Chondrocyte (in vitro differentiated cells): ENCODE data around the gene LHFPL3. TPM values are rescaled to one million over a fixed set of nuclear protein-coding genes. Genes with fewer than 3 reads are reported as not detected.

Experiments
- DNase-seq: peaks from one replicate; pipeline ENCODE4 v3.0.0; 2021; ENCODE audit warnings: mixed read lengths, low spot score
- H3K27ac Mint-ChIP-seq: one replicate; pipeline ENCODE4 v1.8.0; 2021; ENCODE audit warnings: mild to moderate bottlenecking, moderate library complexity, mixed read lengths; ENCODE audit not compliant: unreplicated experiment
- H3K27me3 Mint-ChIP-seq: 2 replicates; pipeline ENCODE4 v1.8.0; 2021; ENCODE audit warnings: low read depth, mixed read lengths
- H3K36me3 Mint-ChIP-seq: 2 replicates; pipeline ENCODE4 v1.8.0; 2021; ENCODE audit warnings: low read depth, mixed read lengths
- H3K4me1 Mint-ChIP-seq: 2 replicates; pipeline ENCODE4 v1.8.0; 2021; ENCODE audit warnings: low read depth, mild to moderate bottlenecking, mixed read lengths
- H3K4me3 Mint-ChIP-seq: one replicate; pipeline ENCODE4 v1.8.0; 2021; ENCODE audit warnings: mild to moderate bottlenecking, moderate library complexity, mixed read lengths; ENCODE audit not compliant: unreplicated experiment
- H3K9me3 Mint-ChIP-seq: 2 replicates; pipeline ENCODE4 v1.8.0; 2021; ENCODE audit warnings: low read depth, mixed read lengths
- CTCF ChIP-seq: fragments of 200-600 bp; sonication (generic); IDR thresholded peaks from 2 replicates; pipeline ENCODE4 v1.5.0; 2021; ENCODE audit warnings: antibody characterized with exemption, mild to moderate bottlenecking, moderate library complexity
- total RNA-seq: library from RNA; stranded (reverse); gene quantifications from 3 replicates; pipeline ENCODE4 v1.2.1, GENCODE V29; 2021

LHFPL3 gene
- total RNA-seq, 1 donor from 2014 or later: not detected

- DNase-seq: no peak
- no peaks in the 10 kb centered on the region for H3K4me1 Mint-ChIP-seq
- no peaks in the 10 kb centered on the region for H3K9me3 Mint-ChIP-seq
- no peak overlapping the region for H3K4me3 Mint-ChIP-seq
- H3K36me3 Mint-ChIP-seq: no peaks in the 10 kb centered on the region
- TF ChIP-seq CTCF: no peak
- peaks cover 51% of the 10 kb centered on the region for H3K27me3 Mint-ChIP-seq
- no peak overlapping the region for H3K27ac Mint-ChIP-seq
These were observed 522.9 kb downstream of the LHFPL3 start for GRCh38 chr7:104851268-104851667.

- no peaks in the 10 kb centered on the region for H3K9me3 Mint-ChIP-seq
- H3K27ac Mint-ChIP-seq: no peak overlapping the region
- peaks cover 49% of the 10 kb centered on the region for H3K27me3 Mint-ChIP-seq
- no peaks in the 10 kb centered on the region for H3K36me3 Mint-ChIP-seq
- no peaks in the 10 kb centered on the region for H3K4me1 Mint-ChIP-seq
- DNase-seq: no peak
- TF ChIP-seq CTCF: no peak
- H3K4me3 Mint-ChIP-seq: no peak overlapping the region
These were observed 524.0 kb downstream of the LHFPL3 start for GRCh38 chr7:104852386-104852785.

GRCh38 chr7:104855861-104856260, 527.5 kb downstream of the LHFPL3 start:
- Mint-ChIP-seq H3K36me3 (no peaks in the 10 kb centered on the region), H3K4me1 (no peaks in the 10 kb centered on the region), H3K27ac (no peak overlapping the region)

GRCh38 chr7:104857458-104858425, 529.3 kb downstream of the LHFPL3 start:
- H3K36me3 Mint-ChIP-seq: no peaks in the 10 kb centered on the region
- peaks cover 48% of the 10 kb centered on the region for H3K27me3 Mint-ChIP-seq
- no peaks in the 10 kb centered on the region for H3K9me3 Mint-ChIP-seq
- no peaks in the 10 kb centered on the region for H3K4me1 Mint-ChIP-seq
- no peak overlapping the region for H3K27ac Mint-ChIP-seq
- no peak for TF ChIP-seq CTCF
- DNase-seq: no peak
- no peak overlapping the region for H3K4me3 Mint-ChIP-seq

More at GRCh38 chr7:104855861-104856260, 527.5 kb downstream of the LHFPL3 start:
- no peak for TF ChIP-seq CTCF
- DNase-seq: no peak
- peaks cover 49% of the 10 kb centered on the region for H3K27me3 Mint-ChIP-seq
- no peak overlapping the region for H3K4me3 Mint-ChIP-seq
- no peaks in the 10 kb centered on the region for H3K9me3 Mint-ChIP-seq

- DNase-seq: no peak
- Mint-ChIP-seq H3K4me3 (no peak overlapping the region), H3K36me3 (no peaks in the 10 kb centered on the region), H3K27ac (no peak overlapping the region), H3K27me3 (peaks cover 47% of the 10 kb centered on the region), H3K4me1 (no peaks in the 10 kb centered on the region), H3K9me3 (peaks cover 4% of the 10 kb centered on the region)
- no peak for TF ChIP-seq CTCF
These were observed 531.5 kb downstream of the LHFPL3 start for GRCh38 chr7:104859754-104860426.
